Activated effector memory CD4-positive, alpha-beta T cell treated with anti-CD3 and anti-CD28 coated beads, Interleukin-2, amount 50 U/mL, for 16 hours (primary cell): ENCODE results near the gene WRAP73.

Experiments used
- DNase-seq: peaks from one replicate; pipeline ENCODE4 v3.0.0-alpha.2; 2020

WRAP73 gene

GRCh38 chr1:3645666-3646355 lies 4.1 kb downstream of the WRAP73 start:
- no peak for DNase-seq

- DNase-seq, result no peak
These were observed 4.7 kb downstream of the WRAP73 start for GRCh38 chr1:3645247-3645646.

GRCh38 chr1:3644273-3644672 lies 5.6 kb downstream of the WRAP73 start:
- DNase-seq, result peak; percentile 54

GRCh38 chr1:3642919-3643675 lies 6.8 kb downstream of the WRAP73 start:
- DNase-seq, result peak; percentile 52

GRCh38 chr1:3641816-3642215 lies 8.1 kb downstream of the WRAP73 start:
- DNase-seq, result no peak

- no peak for DNase-seq
These were observed 8.7 kb downstream of the WRAP73 start for GRCh38 chr1:3641046-3641760.

GRCh38 chr1:3640121-3640837 lies 9.6 kb downstream of the WRAP73 start:
- no peak for DNase-seq

GRCh38 chr1:3639397-3639911 lies 10.4 kb downstream of the WRAP73 start:
- peak; percentile 55 for DNase-seq

- peak; percentile 10 for DNase-seq
These were observed 11.2 kb downstream of the WRAP73 start for GRCh38 chr1:3638676-3639075.

GRCh38 chr1:3638027-3638426 lies 11.9 kb downstream of the WRAP73 start:
- DNase-seq, result no peak

GRCh38 chr1:3636531-3636930 lies 13.4 kb downstream of the WRAP73 start:
- no peak for DNase-seq

GRCh38 chr1:3636080-3636479 lies 13.8 kb downstream of the WRAP73 start:
- DNase-seq, result no peak

GRCh38 chr1:3634059-3634800 lies 15.7 kb downstream of the WRAP73 start:
- DNase-seq, result no peak

GRCh38 chr1:3633344-3634058 lies 16.4 kb downstream of the WRAP73 start:
- DNase-seq, result no peak

- DNase-seq, result no peak
These were observed 17.1 kb downstream of the WRAP73 start for GRCh38 chr1:3632716-3633343.

GRCh38 chr1:3632298-3632697 lies 17.6 kb downstream of the WRAP73 start:
- DNase-seq, result no peak

- no peak for DNase-seq
These were observed 18.3 kb downstream of the WRAP73 start for GRCh38 chr1:3631320-3632260.

GRCh38 chr1:3630914-3631313 lies 19.0 kb downstream of the WRAP73 start:
- DNase-seq, result no peak

GRCh38 chr1:3630161-3630611 lies 19.7 kb downstream of the WRAP73 start:
- DNase-seq, result no peak
